K562 (cell line): ENCODE data around the gene TARS1. TPM values are rescaled to one million over a fixed set of nuclear protein-coding genes. Genes with fewer than 3 reads are reported as not detected.

Source experiments
- ATAC-seq: fragments of 200-7000 bp; cut with Tn5 transposase; 3 replicates; pipeline ENCODE4 v1.9.1; 2020; ENCODE audit warnings: moderate library complexity
- BruUV-seq: library from RNA; stranded (reverse); fragments of 400-500 nt; replicated peaks from 2 replicates; lab custom pipeline; 2021; lab: Mats Ljungman, UMichigan
- CTCF ChIA-PET: fragments of 300-600 bp; formaldehyde crosslinking; extraction: SDS; loops from one replicate; lab custom pipeline; 2021; ENCODE audit warnings: low intra/inter-chr PET ratio; lab: Yijun Ruan, JAX
- POLR2A ChIA-PET: fragments of 300-600, 350-650 bp; sonication (Branson Sonifier 250); formaldehyde crosslinking; extraction: SDS; loops from one replicate; lab custom pipeline; 2021; ENCODE audit warnings: antibody characterized with exemption, inconsistent platforms; lab: Yijun Ruan, JAX
- DNase-seq, 4 experiments: peaks; one replicate each; pipeline versions ENCODE4 v3.0.0 to v3.0.0-alpha.2; 2011 to 2018; ENCODE audit warnings: low spot score in 3 of 4, mixed read lengths in 3 of 4; ENCODE audit errors: extremely low read depth in 1 of 4
- FAIRE-seq: peaks from 2 replicates; lab custom pipeline; 2011; peaks lifted over from hg19 to GRCh38; lab: Jason Lieb, UNC
- H2AFZ ChIP-seq: 2 replicates; pipeline ENCODE4 v1.6.0; 2011; ENCODE audit warnings: low read depth, low read length, control low read depth, inconsistent platforms
- H3K27ac ChIP-seq: fragments of 200-600 bp; 3 replicates; pipeline ENCODE4 v1.8.0; 2011; ENCODE audit warnings: low read depth, mild to moderate bottlenecking, control low read depth, inconsistent platforms, low read length, moderate library complexity, mixed read lengths; ENCODE audit errors: extremely low read depth
- H3K27me3 ChIP-seq, 2 experiments: fragments of 300-600 bp in 1 of 2; 2 replicates in 1 of 2; 3 replicates in 1 of 2; pipeline versions ENCODE4 v1.6.0 to v1.8.0; 2011; ENCODE audit warnings: inconsistent platforms in 2 of 2, low read length in 2 of 2, mild to moderate bottlenecking in 1 of 2, mixed read lengths in 1 of 2, moderate library complexity in 1 of 2; ENCODE audit not compliant: control insufficient read depth in 2 of 2, insufficient read depth in 2 of 2
- H3K36me3 ChIP-seq: fragments of 300-600 bp; 3 replicates; pipeline ENCODE4 v1.8.0; 2011; ENCODE audit warnings: mild to moderate bottlenecking, low read length, inconsistent platforms; ENCODE audit not compliant: control insufficient read depth, insufficient read depth
- H3K4me1 ChIP-seq, 2 experiments: fragments of 200-600 bp in 1 of 2; replicated peaks in 1 of 2; 2 replicates in 1 of 2; 3 replicates in 1 of 2; pipeline versions ENCODE4 v1.5.1 to v1.8.0; 2011; ENCODE audit warnings: inconsistent platforms in 2 of 2, low read length in 2 of 2, mild to moderate bottlenecking in 1 of 2, mixed read lengths in 1 of 2, moderate library complexity in 1 of 2; ENCODE audit not compliant: control insufficient read depth in 2 of 2, insufficient read depth in 2 of 2
- H3K4me2 ChIP-seq: 2 replicates; pipeline ENCODE4 v1.6.1; 2011; ENCODE audit warnings: low read length, control low read depth, inconsistent platforms, mixed read lengths; ENCODE audit not compliant: insufficient read depth
- H3K4me3 ChIP-seq: fragments of 200-600 bp; sonication (generic), shearing (Covaris generic); 2 replicates; pipeline ENCODE4 v1.5.1; 2016; ENCODE audit warnings: control low read depth, inconsistent platforms
- H3K79me2 ChIP-seq: fragments of 200-600 bp; 3 replicates; pipeline ENCODE4 v1.8.0; 2011; ENCODE audit warnings: low read length, inconsistent platforms; ENCODE audit not compliant: control insufficient read depth, insufficient read depth
- H3K9ac ChIP-seq, 2 experiments: 2 replicates each; pipeline versions ENCODE4 v1.6.0 to v1.6.1; 2011; ENCODE audit warnings: low read depth in 2 of 2, low read length in 2 of 2, control low read depth in 1 of 2, inconsistent platforms in 1 of 2, mild to moderate bottlenecking in 1 of 2, mixed read lengths in 1 of 2; ENCODE audit not compliant: insufficient read depth in 1 of 2
- H3K9me1 ChIP-seq: one replicate; pipeline ENCODE4 v1.6.0; 2011; ENCODE audit warnings: inconsistent platforms, mild to moderate bottlenecking, low read length, moderate library complexity; ENCODE audit not compliant: control insufficient read depth, insufficient read depth
- H3K9me3 ChIP-seq: replicated peaks from 2 replicates; pipeline ENCODE4 v1.5.1; 2011; ENCODE audit warnings: low read depth, low read length, inconsistent platforms; ENCODE audit not compliant: control insufficient read depth, insufficient read depth
- H4K20me1 ChIP-seq: replicated peaks from 2 replicates; pipeline ENCODE4 v1.6.1; 2011; ENCODE audit warnings: low read length, inconsistent platforms, mixed read lengths; ENCODE audit not compliant: control insufficient read depth, insufficient read depth
- FIP1L1 ChIP-seq: fragments of 200-400 bp; formaldehyde crosslinking; IDR thresholded peaks from 2 replicates; pipeline ENCODE4 v1.6.1; 2018; ENCODE audit warnings: mild to moderate bottlenecking, low read depth, low read length; ENCODE audit not compliant: poor library complexity, severe bottlenecking
- HEY1 ChIP-seq: fragments of 250-450 bp; sonication (Bioruptor Pico); IDR thresholded peaks from 2 replicates; pipeline ENCODE4 v1.5.0; 2020; ENCODE audit warnings: mild to moderate bottlenecking, moderate library complexity, borderline replicate concordance
- ILF3 ChIP-seq: fragments of 450-650 bp; IDR thresholded peaks from 2 replicates; pipeline ENCODE4 v1.6.1; 2018; ENCODE audit warnings: antibody characterized with exemption, mild to moderate bottlenecking, moderate library complexity, borderline replicate concordance
- MEF2A ChIP-seq: IDR thresholded peaks from 2 replicates; pipeline ENCODE4 v1.6.1; 2011; ENCODE audit warnings: low read depth, mild to moderate bottlenecking, low read length, moderate library complexity; ENCODE audit not compliant: control insufficient read depth
- POLR3G ChIP-seq: IDR thresholded peaks from 2 replicates; pipeline ENCODE4 v1.6.1; 2011; ENCODE audit not compliant: insufficient read length, insufficient replicate concordance; ENCODE audit errors: extremely low read depth
- PTBP1 ChIP-seq: fragments of 200-400 bp; formaldehyde crosslinking; IDR thresholded peaks from 2 replicates; pipeline ENCODE4 v1.6.1; 2017; ENCODE audit warnings: low read depth, low read length
- SMAD4 ChIP-seq: fragments of 250-450 bp; sonication (Bioruptor Pico); conservative IDR thresholded peaks from 2 replicates; pipeline ENCODE4 v1.8.0; 2021; ENCODE audit warnings: inconsistent platforms, mild to moderate bottlenecking, moderate library complexity
- ZC3H4 ChIP-seq: sonication (generic); formaldehyde crosslinking; IDR thresholded peaks from 2 replicates; pipeline ENCODE4 v1.9.0; 2021; ENCODE audit warnings: missing genetic modification reagents, borderline replicate concordance
- ZNF274 ChIP-seq: IDR thresholded peaks from 2 replicates; pipeline ENCODE4 v1.6.1; 2011; ENCODE audit warnings: low read depth, mild to moderate bottlenecking, low read length, moderate library complexity, borderline replicate concordance
- ZNF644 ChIP-seq: fragments of 200-800 bp; sonication (Bioruptor generic); IDR thresholded peaks from 2 replicates; pipeline ENCODE4 v1.6.1; 2016; ENCODE audit warnings: low read depth, missing genetic modification characterization, missing compliant biosample characterization
- WGBS: fragments of 100-300 bp; shearing (Covaris generic); methylation state at CpG from one replicate; pipeline ENCODE4 v1.1.6; 2016; ENCODE audit warnings: low coverage, mixed read lengths; ENCODE audit not compliant: insufficient coverage; ENCODE audit errors: missing lambda C conversion rate; 5-methylcytosine and 5-hydroxymethylcytosine counted together
- in situ Hi-C: fragments of 300-500 bp; cut with MboI; formaldehyde crosslinking; loops from 4 replicates; pipeline ENCODE4 v1.15.0; 2018; ENCODE audit warnings: inconsistent platforms, mixed read lengths
- intact Hi-C: fragments of 100-400 bp; cut with micrococcal nuclease; formaldehyde crosslinking; loops from 2 replicates; pipeline ENCODE4 v1.14.2; 2022
- polyA plus RNA-seq, 8 experiments: library from polyadenylated mRNA; depleted of rRNA in 4 of 8; stranded (reverse) in 5 of 8; unstranded in 3 of 8; fragments of >200 nt; fragmentation: Nextera tagmentation in 2 of 8; fragmentation: Illumina TruSeq in 1 of 8; extraction: Ambion mirVana in 2 of 8; extraction: Trizol in 1 of 8; gene quantifications; 2 replicates each; pipeline versions ENCODE4 v1.2.1 to v1.2.3, GENCODE V29; 2011 to 2014; ENCODE audit warnings: inconsistent platforms in 1 of 8, missing spikeins in 1 of 8
- total RNA-seq, 7 experiments: library from RNA; depleted of rRNA in 6 of 7; stranded (reverse); fragments of >200 nt in 6 of 7; fragmentation: Illumina TruSeq in 2 of 7; extraction: Trizol in 2 of 7; gene quantifications; 2 replicates each; pipeline versions ENCODE4 v1.2.1 to v1.2.3, GENCODE V29; 2011 to 2021; ENCODE audit warnings: low replicate concordance in 1 of 7
- TF ChIP-seq, protein P1 (sequence below), 2 experiments: fragments of 150-350 bp in 1 of 2; IDR thresholded peaks; 2 replicates each; pipeline ENCODE4 v1.6.1; 2012 to 2016; ENCODE audit warnings: low read depth in 2 of 2, low read length in 2 of 2, mild to moderate bottlenecking in 1 of 2, moderate library complexity in 1 of 2

TARS1 gene
- total and polyA plus RNA-seq, 9 of the 15 experiments (the other 6 are each of a cell fraction or from before 2014, with no cell fraction given): 263 to 518 (median 439) TPM

- Histone ChIP-seq H3K27ac (no peak overlapping the region), H3K79me2 (no peaks in the 10 kb centered on the region), H3K36me3 (peaks cover 50% of the 10 kb centered on the region), H3K4me3 (no peak overlapping the region), H3K4me1 (peaks cover 0 to 19% of the 10 kb centered on the region in 2 experiments; a peak in 2 of 5 replicates), H3K4me2 (no peak overlapping the region), H3K9ac (no peak overlapping the region), H4K20me1 (no peaks in the 10 kb centered on the region), H3K9me3 (peaks cover 6% of the 10 kb centered on the region), H3K27me3 (no peaks in the 10 kb centered on the region), H3K9me1 (no peaks in the 10 kb centered on the region), H2AFZ (no peak overlapping the region)
- no TSS peak for BruUV-seq
- intact Hi-C loops: no loop called here
- 89% methylated on average over 2 of the region's 2 CpGs for WGBS
- CTCF ChIA-PET: no interaction called here
- no peak for TF ChIP-seq SMAD4 (CRISPR knock-in tag)
- TF ChIP-seq ZNF644 (tag): no peak
- TF ChIP-seq PTBP1: no peak
- TF ChIP-seq MEF2A: no peak
- TF ChIP-seq, protein P1, sequence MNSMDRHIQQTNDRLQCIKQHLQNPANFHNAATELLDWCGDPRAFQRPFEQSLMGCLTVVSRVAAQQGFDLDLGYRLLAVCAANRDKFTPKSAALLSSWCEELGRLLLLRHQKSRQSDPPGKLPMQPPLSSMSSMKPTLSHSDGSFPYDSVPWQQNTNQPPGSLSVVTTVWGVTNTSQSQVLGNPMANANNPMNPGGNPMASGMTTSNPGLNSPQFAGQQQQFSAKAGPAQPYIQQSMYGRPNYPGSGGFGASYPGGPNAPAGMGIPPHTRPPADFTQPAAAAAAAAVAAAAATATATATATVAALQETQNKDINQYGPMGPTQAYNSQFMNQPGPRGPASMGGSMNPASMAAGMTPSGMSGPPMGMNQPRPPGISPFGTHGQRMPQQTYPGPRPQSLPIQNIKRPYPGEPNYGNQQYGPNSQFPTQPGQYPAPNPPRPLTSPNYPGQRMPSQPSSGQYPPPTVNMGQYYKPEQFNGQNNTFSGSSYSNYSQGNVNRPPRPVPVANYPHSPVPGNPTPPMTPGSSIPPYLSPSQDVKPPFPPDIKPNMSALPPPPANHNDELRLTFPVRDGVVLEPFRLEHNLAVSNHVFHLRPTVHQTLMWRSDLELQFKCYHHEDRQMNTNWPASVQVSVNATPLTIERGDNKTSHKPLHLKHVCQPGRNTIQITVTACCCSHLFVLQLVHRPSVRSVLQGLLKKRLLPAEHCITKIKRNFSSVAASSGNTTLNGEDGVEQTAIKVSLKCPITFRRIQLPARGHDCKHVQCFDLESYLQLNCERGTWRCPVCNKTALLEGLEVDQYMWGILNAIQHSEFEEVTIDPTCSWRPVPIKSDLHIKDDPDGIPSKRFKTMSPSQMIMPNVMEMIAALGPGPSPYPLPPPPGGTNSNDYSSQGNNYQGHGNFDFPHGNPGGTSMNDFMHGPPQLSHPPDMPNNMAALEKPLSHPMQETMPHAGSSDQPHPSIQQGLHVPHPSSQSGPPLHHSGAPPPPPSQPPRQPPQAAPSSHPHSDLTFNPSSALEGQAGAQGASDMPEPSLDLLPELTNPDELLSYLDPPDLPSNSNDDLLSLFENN (IDR thresholded peaks at IDR 0.05; ENCODE audit: low read depth in 2 of 2, low read length in 2 of 2): no peak
- TF ChIP-seq ZNF274: no peak
- TF ChIP-seq ILF3: no peak
- no peak for TF ChIP-seq ZC3H4 (CRISPR knock-in tag)
- no peak for TF ChIP-seq FIP1L1
- TF ChIP-seq HEY1 (CRISPR knock-in tag): no peak
- TF ChIP-seq POLR3G: no peak
- in situ Hi-C loops: no loop called here
- FAIRE-seq (no peak), DNase-seq (no peak), ATAC-seq (no peak)
- POLR2A ChIA-PET: interaction anchor here (1.9 to 2.3 kb wide), 2 partner anchors 8 to 10 kb away, joined by 6 to 10 read pairs; no protein-coding TSS in a partner anchor
Observed at GRCh38 chr5:33477816-33478215, 37.1 kb downstream of the TARS1 start.
